ENCODE data around the gene HCN1.

- TF ChIP-seq ARNTL (CRISPR knock-in tag; IDR thresholded peaks at IDR 0.05; ENCODE audit: borderline replicate concordance, low read depth) (no peak), ZC3H10 (CRISPR knock-in tag; IDR thresholded peaks at IDR 0.05) (no peak), PPARA (CRISPR knock-in tag; IDR thresholded peaks at IDR 0.05; ENCODE audit: borderline replicate concordance) (no peak)
Measured at GRCh38 chr5:45512521-45512920, 183.7 kb downstream of the HCN1 start.
